ENCODE measurements around the gene CHRD. TPM values are rescaled to one million over a fixed set of nuclear protein-coding genes. Genes with fewer than 3 reads are reported as not detected.
A peak's percentile ranks its signal among the peaks of the same experiment; 100 is the strongest.

The CHRD gene
- total and polyA plus RNA-seq, 9 of the 15 experiments (the other 6 are each of a cell fraction or from before 2014, with no cell fraction given), result 0.11 to 1.3 (median 0.59) TPM; not detected in 3

DNA sequence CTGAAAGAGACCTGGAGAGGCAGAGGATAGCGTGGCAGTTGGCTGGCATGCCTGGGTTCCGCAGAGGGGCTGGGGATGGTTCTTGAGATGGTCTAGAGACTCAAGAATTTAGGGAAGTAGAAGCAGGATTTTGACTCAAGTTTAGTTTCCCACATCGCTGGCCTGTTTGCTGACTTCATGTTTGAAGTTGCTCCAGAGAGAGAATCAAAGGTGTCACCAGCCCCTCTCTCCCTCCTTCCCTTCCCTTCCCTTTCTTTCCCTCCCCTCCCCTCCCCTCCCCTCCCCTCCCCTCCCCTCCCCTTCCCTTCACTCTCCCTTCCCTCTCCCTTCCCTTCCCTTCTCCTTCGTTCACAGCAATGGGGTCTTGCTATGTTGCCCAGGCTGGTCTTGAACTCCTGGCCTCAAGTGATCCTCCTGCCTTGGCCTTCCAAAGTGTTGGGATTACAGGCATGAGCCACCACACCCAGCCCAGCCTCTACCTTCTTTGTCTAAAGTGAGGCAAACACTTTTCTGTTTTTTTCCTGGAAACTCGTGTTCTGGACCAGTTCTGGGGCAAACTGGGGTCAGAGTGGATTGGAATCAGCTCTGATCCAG is 10.2 kb downstream of the CHRD start:
- H3K9ac ChIP-seq (ENCODE audit: insufficient read depth in 1 of 2, low read depth in 2 of 2, low read length in 2 of 2), result no peak overlapping the region
- BruUV-seq (replicated peaks), result no TSS peak
- FAIRE-seq, result no peak
- in situ Hi-C loops (cut with MboI) (no loop called here), intact Hi-C loops (cut with micrococcal nuclease) (loop anchor here (10.0 kb wide), 1 partner anchor 325 kb away; the partner anchor contains the start of gene MAGEF1)
- H3K4me1 ChIP-seq (replicated peaks in 1 of 2; ENCODE audit: control insufficient read depth in 2 of 2, insufficient read depth in 2 of 2, low read length in 2 of 2), result peaks cover 0 to 11% of the 10 kb centered on the region in 2 experiments; a peak in 1 of 5 replicates
- ChIA-PET POLR2A (interaction anchor here (0.6 to 0.7 kb wide), 4 partner anchors 11 to 375 kb away, joined by 3 to 4 read pairs (median 3); no protein-coding TSS in a partner anchor), CTCF (ENCODE audit: low intra/inter-chr PET ratio) (no interaction called here)
- H4K20me1 ChIP-seq (replicated peaks; ENCODE audit: control insufficient read depth, insufficient read depth, low read length), result peaks cover 5% of the 10 kb centered on the region
- H3K4me3 ChIP-seq, result no peak overlapping the region
- H3K9me3 ChIP-seq (replicated peaks; ENCODE audit: control insufficient read depth, insufficient read depth, low read depth, low read length), result no peaks in the 10 kb centered on the region
- DNase-seq (ENCODE audit: extremely low read depth in 1 of 4, low spot score in 3 of 4), result no peak
- H3K27ac ChIP-seq (ENCODE audit: extremely low read depth, low read depth, low read length), result no peak overlapping the region
- whole genome bisulfite sequencing (ENCODE audit: insufficient coverage, low coverage, missing lambda C conversion rate), result 0% methylated on average over 5 of the region's 5 CpGs
- no peak overlapping the region for H3K4me2 ChIP-seq (ENCODE audit: insufficient read depth, low read length)
- H3K79me2 ChIP-seq (ENCODE audit: control insufficient read depth, insufficient read depth, low read length), result no peaks in the 10 kb centered on the region
- no peaks in the 10 kb centered on the region for H3K9me1 ChIP-seq (ENCODE audit: control insufficient read depth, insufficient read depth, low read length)
- ATAC-seq, result no peak
- H3K36me3 ChIP-seq (ENCODE audit: control insufficient read depth, insufficient read depth, low read length), result no peaks in the 10 kb centered on the region
- H2AFZ ChIP-seq (ENCODE audit: low read depth, low read length), result no peak overlapping the region
- peaks cover 30 to 80% of the 10 kb centered on the region in 2 experiments for H3K27me3 ChIP-seq (ENCODE audit: control insufficient read depth in 2 of 2, insufficient read depth in 2 of 2, low read length in 2 of 2)
- no peak for TF ChIP-seq C11orf30 (IDR thresholded peaks at IDR 0.05; ENCODE audit: low read depth)
- TF ChIP-seq PCBP1 (IDR thresholded peaks at IDR 0.05; ENCODE audit: low read depth, low read length, poor library complexity, severe bottlenecking), result peak; percentile 41
- no peak for TF ChIP-seq HNRNPL (IDR thresholded peaks at IDR 0.05; ENCODE audit: low read depth, low read length)
- peak; percentile 32; the same call in 1 of the 2 replicates for TF ChIP-seq ZNF121 (CRISPR knock-in tag; conservative IDR thresholded peaks at IDR 0.05)
- TF ChIP-seq TAL1 (IDR thresholded peaks at IDR 0.05), result no peak
- TF ChIP-seq ZNF507 (tag; conservative IDR thresholded peaks at IDR 0.05), result no peak
- TF ChIP-seq CBX3 (IDR thresholded peaks at IDR 0.05; ENCODE audit: borderline replicate concordance in 1 of 2, low read length in 2 of 2), result no peak
- TF ChIP-seq ZNF766 (CRISPR knock-in tag; conservative IDR thresholded peaks at IDR 0.05), result no peak
- TF ChIP-seq, protein P1, sequence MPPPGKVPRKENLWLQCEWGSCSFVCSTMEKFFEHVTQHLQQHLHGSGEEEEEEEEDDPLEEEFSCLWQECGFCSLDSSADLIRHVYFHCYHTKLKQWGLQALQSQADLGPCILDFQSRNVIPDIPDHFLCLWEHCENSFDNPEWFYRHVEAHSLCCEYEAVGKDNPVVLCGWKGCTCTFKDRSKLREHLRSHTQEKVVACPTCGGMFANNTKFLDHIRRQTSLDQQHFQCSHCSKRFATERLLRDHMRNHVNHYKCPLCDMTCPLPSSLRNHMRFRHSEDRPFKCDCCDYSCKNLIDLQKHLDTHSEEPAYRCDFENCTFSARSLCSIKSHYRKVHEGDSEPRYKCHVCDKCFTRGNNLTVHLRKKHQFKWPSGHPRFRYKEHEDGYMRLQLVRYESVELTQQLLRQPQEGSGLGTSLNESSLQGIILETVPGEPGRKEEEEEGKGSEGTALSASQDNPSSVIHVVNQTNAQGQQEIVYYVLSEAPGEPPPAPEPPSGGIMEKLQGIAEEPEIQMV (tag; conservative IDR thresholded peaks at IDR 0.05; ENCODE audit: low read depth), result no peak
- no peak for TF ChIP-seq POLR2B (IDR thresholded peaks at IDR 0.05; ENCODE audit: low read depth, partially characterized antibody)
- TF ChIP-seq NCOA2 (IDR thresholded peaks at IDR 0.05; ENCODE audit: partially characterized antibody in 2 of 2), result no peak
- TF ChIP-seq IFI16 (CRISPR knock-in tag; IDR thresholded peaks at IDR 0.05), result no peak
- TF ChIP-seq ZSCAN32 (CRISPR knock-in tag; IDR thresholded peaks at IDR 0.05), result no peak
- TF ChIP-seq SMARCE1 (IDR thresholded peaks at IDR 0.05), result no peak
- no peak for TF ChIP-seq PHF20 (IDR thresholded peaks at IDR 0.05; ENCODE audit: partially characterized antibody)
- no peak for TF ChIP-seq FOXK1 (CRISPR knock-in tag; IDR thresholded peaks at IDR 0.05; ENCODE audit: borderline replicate concordance)
- TF ChIP-seq, protein P2, sequence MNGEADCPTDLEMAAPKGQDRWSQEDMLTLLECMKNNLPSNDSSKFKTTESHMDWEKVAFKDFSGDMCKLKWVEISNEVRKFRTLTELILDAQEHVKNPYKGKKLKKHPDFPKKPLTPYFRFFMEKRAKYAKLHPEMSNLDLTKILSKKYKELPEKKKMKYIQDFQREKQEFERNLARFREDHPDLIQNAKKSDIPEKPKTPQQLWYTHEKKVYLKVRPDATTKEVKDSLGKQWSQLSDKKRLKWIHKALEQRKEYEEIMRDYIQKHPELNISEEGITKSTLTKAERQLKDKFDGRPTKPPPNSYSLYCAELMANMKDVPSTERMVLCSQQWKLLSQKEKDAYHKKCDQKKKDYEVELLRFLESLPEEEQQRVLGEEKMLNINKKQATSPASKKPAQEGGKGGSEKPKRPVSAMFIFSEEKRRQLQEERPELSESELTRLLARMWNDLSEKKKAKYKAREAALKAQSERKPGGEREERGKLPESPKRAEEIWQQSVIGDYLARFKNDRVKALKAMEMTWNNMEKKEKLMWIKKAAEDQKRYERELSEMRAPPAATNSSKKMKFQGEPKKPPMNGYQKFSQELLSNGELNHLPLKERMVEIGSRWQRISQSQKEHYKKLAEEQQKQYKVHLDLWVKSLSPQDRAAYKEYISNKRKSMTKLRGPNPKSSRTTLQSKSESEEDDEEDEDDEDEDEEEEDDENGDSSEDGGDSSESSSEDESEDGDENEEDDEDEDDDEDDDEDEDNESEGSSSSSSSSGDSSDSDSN (IDR thresholded peaks at IDR 0.05; ENCODE audit: borderline replicate concordance in 1 of 2, low read depth in 2 of 2, low read length in 2 of 2), result no peak
- no peak for TF ChIP-seq CTBP1 (IDR thresholded peaks at IDR 0.05; ENCODE audit: borderline replicate concordance)
- no peak for TF ChIP-seq TCF7 (IDR thresholded peaks at IDR 0.05; ENCODE audit: borderline replicate concordance)
- TF ChIP-seq ZNF584 (CRISPR knock-in tag; IDR thresholded peaks at IDR 0.05; ENCODE audit: low read depth), result no peak
- no peak for TF ChIP-seq LARP7 (IDR thresholded peaks at IDR 0.05)

All from K562 (cell line).